ENCODE measurements around the gene NSMCE4A.

DNA sequence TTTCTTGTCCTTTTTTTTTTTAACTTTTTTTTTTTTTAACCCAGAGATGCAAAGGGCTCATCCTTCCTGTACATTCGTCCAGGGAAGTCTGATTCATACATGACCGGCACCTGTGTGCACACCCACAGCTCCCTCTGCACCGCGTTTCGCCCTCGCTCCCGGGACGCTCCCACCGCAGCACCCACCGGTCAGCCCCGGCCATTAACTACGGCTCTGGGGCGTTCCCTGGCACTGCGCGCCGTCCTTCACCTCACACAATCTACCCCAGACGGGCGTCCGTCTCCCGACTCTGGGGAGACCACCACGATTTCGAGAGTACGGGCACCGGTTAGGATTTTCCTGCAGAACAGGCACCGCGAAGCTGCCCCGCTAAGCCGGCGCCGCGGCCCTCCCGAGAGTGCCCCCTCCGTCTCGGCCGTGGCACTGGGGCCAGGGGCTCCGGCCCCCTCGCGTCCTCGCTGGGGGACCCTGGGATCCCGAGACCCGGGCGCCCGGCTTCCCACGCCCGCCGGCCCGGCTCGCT is 47.6 kb downstream of the NSMCE4A start:
- TF ChIP-seq ZFP30 (CRISPR knock-in tag; IDR thresholded peaks at IDR 0.05) (no peak), OSR1 (CRISPR knock-in tag; IDR thresholded peaks at IDR 0.05) (no peak), GLIS3 (CRISPR knock-in tag; IDR thresholded peaks at IDR 0.05) (no peak), ARNTL (CRISPR knock-in tag; IDR thresholded peaks at IDR 0.05; ENCODE audit: borderline replicate concordance, low read depth) (no peak), ZFP3 (CRISPR knock-in tag; IDR thresholded peaks at IDR 0.05) (no peak), ISL1 (CRISPR knock-in tag; IDR thresholded peaks at IDR 0.05) (no peak), CSDC2 (CRISPR knock-in tag; IDR thresholded peaks at IDR 0.05) (no peak), ZNF565 (CRISPR knock-in tag; conservative IDR thresholded peaks at IDR 0.05; ENCODE audit: low read depth) (no peak), ZC3H10 (CRISPR knock-in tag; IDR thresholded peaks at IDR 0.05) (no peak)
- TF ChIP-seq, protein P1, sequence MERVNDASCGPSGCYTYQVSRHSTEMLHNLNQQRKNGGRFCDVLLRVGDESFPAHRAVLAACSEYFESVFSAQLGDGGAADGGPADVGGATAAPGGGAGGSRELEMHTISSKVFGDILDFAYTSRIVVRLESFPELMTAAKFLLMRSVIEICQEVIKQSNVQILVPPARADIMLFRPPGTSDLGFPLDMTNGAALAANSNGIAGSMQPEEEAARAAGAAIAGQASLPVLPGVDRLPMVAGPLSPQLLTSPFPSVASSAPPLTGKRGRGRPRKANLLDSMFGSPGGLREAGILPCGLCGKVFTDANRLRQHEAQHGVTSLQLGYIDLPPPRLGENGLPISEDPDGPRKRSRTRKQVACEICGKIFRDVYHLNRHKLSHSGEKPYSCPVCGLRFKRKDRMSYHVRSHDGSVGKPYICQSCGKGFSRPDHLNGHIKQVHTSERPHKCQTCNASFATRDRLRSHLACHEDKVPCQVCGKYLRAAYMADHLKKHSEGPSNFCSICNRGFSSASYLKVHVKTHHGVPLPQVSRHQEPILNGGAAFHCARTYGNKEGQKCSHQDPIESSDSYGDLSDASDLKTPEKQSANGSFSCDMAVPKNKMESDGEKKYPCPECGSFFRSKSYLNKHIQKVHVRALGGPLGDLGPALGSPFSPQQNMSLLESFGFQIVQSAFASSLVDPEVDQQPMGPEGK (CRISPR knock-in tag; IDR thresholded peaks at IDR 0.05; ENCODE audit: borderline replicate concordance), result no peak
- TF ChIP-seq, protein P2, sequence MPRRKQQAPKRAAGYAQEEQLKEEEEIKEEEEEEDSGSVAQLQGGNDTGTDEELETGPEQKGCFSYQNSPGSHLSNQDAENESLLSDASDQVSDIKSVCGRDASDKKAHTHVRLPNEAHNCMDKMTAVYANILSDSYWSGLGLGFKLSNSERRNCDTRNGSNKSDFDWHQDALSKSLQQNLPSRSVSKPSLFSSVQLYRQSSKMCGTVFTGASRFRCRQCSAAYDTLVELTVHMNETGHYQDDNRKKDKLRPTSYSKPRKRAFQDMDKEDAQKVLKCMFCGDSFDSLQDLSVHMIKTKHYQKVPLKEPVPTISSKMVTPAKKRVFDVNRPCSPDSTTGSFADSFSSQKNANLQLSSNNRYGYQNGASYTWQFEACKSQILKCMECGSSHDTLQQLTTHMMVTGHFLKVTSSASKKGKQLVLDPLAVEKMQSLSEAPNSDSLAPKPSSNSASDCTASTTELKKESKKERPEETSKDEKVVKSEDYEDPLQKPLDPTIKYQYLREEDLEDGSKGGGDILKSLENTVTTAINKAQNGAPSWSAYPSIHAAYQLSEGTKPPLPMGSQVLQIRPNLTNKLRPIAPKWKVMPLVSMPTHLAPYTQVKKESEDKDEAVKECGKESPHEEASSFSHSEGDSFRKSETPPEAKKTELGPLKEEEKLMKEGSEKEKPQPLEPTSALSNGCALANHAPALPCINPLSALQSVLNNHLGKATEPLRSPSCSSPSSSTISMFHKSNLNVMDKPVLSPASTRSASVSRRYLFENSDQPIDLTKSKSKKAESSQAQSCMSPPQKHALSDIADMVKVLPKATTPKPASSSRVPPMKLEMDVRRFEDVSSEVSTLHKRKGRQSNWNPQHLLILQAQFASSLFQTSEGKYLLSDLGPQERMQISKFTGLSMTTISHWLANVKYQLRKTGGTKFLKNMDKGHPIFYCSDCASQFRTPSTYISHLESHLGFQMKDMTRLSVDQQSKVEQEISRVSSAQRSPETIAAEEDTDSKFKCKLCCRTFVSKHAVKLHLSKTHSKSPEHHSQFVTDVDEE (CRISPR knock-in tag; IDR thresholded peaks at IDR 0.05), result no peak
- TF ChIP-seq, protein P3, sequence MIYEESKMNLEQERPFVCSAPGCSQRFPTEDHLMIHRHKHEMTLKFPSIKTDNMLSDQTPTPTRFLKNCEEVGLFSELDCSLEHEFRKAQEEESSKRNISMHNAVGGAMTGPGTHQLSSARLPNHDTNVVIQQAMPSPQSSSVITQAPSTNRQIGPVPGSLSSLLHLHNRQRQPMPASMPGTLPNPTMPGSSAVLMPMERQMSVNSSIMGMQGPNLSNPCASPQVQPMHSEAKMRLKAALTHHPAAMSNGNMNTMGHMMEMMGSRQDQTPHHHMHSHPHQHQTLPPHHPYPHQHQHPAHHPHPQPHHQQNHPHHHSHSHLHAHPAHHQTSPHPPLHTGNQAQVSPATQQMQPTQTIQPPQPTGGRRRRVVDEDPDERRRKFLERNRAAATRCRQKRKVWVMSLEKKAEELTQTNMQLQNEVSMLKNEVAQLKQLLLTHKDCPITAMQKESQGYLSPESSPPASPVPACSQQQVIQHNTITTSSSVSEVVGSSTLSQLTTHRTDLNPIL (CRISPR knock-in tag; IDR thresholded peaks at IDR 0.05; ENCODE audit: low read depth), result no peak
